NK-92 (cell line): Measurements from ENCODE around the gene OAF.
"Not testable (repeated sequence)": the region's sequence is repeated elsewhere in the genome, so short reads cannot be mapped to it uniquely, and the experiment has no call there.

Source experiments
- DNase-seq: peaks from one replicate; lab custom pipeline; 2025; ENCODE audit not compliant: unreplicated experiment; lab: John Stamatoyannopoulos, UW

The OAF gene

GRCh38 chr11:120210626-120211521, at the start of gene OAF:
TSS of gene OAF (plus strand) at chr11:120211032. CDS start at chr11:120211280, 248 bp downstream.
- no peak for DNase-seq

GRCh38 chr11:120167659-120168058, 43.2 kb upstream of the OAF start:
- no peak for DNase-seq

DNA sequence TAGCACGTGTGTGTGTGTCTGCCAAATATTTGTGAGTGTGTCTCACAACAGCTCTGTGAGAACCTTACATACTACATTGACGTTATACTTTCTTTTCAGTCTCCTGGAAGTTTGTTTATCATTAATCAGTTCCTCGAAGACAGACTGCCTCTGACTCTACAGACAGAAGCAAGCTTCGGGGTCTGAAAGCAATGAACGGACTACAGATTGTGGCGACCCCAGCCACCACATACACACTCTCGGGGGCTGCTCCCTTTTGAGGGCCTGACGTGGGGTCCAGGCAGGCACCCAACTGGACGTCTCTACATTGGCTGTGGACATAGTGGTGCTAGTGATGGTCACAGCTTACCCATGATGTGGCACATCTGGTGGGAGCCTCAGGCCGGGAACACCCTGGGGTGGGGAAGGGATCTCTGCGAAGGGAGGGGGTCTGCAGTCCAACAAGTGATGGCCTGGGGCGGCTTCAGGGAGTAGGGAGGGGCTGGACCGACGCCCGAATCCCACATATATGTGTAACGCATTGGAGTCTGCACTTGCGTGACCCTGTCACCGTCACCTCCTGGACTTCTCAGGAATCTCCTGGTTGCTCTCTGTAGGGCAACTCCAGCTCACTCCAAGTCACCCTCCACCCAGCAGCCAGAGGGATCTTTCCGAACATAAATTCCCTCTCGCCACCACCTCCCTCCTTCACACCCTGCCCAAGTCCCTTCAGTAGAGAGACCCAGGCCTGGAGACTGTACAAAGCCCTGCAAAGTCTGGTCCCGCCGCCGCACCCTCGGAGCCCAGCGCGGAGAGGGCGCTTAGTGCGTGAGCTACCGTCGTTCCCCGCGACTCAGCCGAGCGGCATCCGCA, 42.5 kb upstream of the OAF start:
- no peak for DNase-seq

DNA sequence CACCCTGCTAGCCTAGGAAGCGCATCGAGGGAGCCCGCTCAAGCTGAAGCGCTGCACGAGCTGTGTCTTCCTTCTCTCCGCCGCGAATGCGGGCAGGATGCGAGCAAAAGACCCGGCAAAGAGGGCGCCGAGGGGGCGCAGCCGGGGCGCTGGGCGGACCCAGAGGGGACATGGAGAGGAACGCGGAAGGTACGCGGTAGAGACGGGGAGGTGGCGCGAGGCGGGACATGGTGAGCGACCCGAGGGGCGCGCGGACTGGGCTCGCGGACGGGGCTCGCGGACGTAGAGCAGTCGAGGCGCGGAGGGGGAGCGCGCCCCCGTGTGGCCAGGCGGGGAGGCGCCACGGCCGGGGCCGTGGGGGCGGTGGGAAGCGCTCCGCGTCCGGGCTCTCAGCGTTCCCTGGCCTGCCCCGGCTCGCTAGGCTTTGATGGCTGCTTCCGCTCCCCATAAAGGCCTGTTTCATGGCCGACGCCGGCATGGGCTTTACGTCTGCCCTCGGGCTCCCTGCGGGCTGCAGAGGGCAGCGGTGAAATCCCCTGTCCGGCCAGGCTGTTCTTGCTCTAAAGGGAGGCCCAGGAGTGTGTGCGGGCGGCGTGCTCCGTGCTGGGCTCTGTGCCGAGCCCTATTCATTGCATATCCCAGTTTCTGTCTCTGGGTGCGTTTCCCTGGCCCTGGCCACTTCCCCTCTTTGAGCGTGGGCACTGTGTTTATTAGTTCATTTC, 41.7 kb upstream of the OAF start:
- DNase-seq: no peak

GRCh38 chr11:120169981-120170698, 40.7 kb upstream of the OAF start:
- DNase-seq: no peak

- no peak for DNase-seq
Measured at GRCh38 chr11:120170741-120171261, 40.0 kb upstream of the OAF start.

- no peak for DNase-seq
Measured at GRCh38 chr11:120172054-120172911, 38.5 kb upstream of the OAF start.

DNA sequence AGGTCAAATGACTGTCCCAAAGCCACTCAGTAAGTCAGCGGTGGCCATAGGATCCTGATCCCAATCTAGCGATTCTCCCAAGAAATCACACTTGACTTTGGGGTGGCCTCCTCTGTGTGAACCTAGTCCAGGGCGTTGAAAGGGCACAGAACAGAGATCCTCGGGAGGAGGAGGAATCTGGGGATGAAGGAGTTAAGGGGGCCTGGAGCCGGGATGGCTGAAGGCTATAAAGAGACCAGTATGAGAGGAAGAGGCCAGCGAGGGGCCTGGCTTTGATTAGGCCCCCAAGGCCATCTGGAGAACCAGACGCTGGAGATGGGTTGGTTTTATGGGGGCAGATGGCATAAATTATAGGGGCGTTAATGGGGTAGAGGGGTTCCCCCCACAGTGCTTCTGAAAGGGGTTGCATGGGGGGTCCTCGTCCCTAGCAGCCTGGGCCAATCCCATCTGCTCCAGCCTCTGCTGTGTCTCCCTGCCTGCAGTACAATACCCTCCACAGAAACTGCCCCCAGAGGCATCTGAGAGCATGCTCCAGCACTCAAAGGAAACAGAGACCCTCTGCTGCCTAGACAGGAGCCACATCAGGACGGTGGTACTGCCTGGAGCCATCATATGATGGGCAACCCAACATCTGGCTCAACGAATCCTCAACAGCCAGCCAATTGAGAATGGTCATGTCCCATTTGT, 37.7 kb upstream of the OAF start:
- DNase-seq: no peak

GRCh38 chr11:120173807-120174206, 37.0 kb upstream of the OAF start:
- no peak for DNase-seq

DNA sequence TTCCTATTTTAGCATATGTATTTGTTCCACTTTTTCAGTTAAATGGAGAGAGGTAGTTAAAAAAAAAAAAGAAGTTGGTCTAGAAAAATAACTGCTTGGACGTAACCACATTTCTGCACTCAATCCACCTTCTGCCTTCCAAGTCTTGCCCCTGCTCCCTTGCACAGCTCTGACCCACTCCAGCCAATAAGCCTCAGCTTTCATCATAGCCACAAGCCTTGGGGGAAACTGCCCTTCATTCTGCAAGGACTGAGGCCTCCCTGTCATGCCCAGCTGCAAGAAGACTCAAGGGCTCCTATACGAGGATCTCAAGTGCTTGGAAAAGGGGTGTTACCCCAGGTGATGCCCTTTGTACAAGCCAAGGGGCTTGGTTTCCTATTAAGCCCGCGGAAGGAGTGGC, 36.0 kb upstream of the OAF start:
- no peak for DNase-seq

GRCh38 chr11:120178561-120179056, 32.2 kb upstream of the OAF start:
- DNase-seq: no peak

GRCh38 chr11:120179057-120179672, 31.7 kb upstream of the OAF start:
- no peak for DNase-seq

DNA sequence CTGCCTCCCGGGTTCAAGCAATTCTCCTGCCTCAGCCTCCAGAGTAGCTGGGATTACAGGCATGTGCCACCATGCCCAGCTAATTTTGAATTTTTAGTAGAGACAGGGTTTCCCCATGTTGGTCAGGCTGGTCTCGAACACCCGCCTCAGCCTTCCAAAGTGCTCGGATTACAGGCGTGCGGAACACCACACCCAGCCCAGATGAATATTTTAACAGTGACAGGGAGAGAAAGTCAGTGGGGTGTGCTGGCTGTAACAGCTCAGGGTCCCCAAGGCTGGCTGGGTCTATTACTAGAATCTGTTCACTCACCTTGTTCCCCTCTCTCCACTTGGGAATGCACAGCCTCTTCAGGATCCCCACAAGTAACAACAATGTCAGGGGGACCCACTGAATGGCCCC, 30.8 kb upstream of the OAF start:
- DNase-seq: not testable (repeated sequence)

- DNase-seq: no peak
Measured at GRCh38 chr11:120180551-120181232, 30.1 kb upstream of the OAF start.

DNA sequence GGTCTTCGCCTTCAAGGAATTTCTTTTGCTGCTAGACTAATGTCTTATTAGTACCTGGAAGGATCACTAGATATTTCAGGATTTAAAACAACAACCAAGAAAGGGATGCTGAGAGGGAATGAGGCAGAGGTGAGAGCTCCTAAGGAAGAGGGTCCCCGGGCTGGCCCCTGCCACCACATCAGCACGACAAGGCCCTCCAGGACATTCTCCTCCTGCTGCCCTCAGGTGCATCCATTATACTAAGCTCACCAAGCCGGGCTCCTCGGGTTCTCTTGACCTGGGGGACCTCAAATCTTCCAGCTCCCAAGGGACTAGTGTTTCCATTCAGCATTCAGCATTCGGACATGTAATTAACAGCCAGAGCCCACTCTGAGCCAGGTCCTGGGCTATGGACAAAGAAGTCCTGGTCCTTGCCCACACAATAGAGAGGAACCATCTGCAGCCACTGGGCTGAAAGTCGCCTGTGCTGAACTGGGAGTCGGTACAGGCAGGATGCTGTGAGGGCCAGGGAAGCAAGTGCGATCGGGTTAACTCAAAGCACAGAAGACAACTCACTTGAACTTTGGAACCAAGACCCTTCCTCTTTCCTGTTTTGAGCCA, 29.4 kb upstream of the OAF start:
- no peak for DNase-seq

DNA sequence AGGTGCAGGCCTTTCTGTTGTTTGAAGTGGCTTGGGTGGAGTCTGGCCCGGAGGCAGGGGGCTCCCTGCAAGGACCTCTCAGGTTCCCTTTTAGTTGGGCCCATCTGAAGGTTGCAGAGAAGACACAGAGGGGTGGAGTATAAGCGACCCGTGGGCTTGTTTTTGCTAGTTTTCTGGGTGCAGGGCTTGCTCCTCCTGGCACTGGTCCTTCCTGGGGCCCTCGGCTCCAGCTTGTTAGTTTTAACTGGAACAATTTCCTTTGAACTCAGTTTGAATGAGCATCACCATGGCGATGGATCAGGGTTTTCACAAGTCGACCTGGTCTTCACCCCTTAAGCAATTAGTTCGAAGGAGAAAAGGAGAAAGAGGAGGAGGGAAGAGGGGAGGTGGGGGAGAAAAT, 28.5 kb upstream of the OAF start:
- no peak for DNase-seq

DNA sequence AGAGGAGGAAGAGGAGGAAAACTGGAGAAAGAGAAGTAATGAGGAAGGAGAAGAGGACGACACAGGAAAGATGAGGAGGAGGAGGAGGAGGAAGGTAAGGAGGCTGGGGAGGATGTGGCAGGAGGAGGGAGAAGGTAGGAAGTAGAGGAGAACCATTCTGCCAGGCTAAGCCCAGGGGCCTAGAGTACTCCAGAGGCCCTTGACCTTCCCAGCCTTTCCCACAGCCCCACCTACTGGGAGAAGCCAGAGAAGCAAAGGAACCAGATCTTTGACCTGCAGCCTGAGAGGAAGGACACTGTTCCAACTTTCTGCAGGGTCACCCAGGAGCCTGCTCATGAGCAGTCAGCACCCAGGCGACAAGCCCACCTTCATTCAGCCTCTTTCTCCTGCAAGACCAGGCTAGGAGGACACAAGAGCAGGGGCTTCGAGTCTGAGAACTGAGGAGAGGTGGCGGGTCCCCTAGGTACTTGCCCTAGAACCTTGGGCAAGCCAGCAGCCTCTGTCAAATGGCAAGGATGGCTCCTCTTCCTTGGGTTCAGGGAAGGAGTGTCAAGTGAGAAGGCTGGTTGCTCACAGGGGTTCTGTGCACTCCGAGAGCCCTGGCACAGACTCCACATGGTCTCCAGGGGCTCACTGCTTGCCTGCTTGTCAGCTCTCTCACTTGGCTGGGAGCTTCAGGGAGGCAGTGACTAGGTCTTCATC, 27.9 kb upstream of the OAF start:
- DNase-seq: no peak
